Stimulated activated naive B cell treated with anti-CD40 and anti-IgM and Interleukin-4, amounts not matched to agents 10 μg/mL and 1 μg/mL and 100 μg/mL, for 72 hours (primary cell): ENCODE results near the gene CAVIN3.
A peak's percentile ranks its signal among the peaks of the same experiment; 100 is the strongest.

ENCODE experiments used
- ATAC-seq, 2 donors: fragments of 150-1000 bp; cut with Tn5 transposase; replicated peaks; 2 replicates each; pipeline ENCODE4 v1.10.0; 2021; ENCODE audit warnings: moderate library complexity in 1 of 2
- DNase-seq: peaks from one replicate; pipeline ENCODE4 v3.0.0; 2021
- H3K27ac Mint-ChIP-seq: one replicate; pipeline ENCODE4 v1.8.0; 2022; ENCODE audit warnings: mild to moderate bottlenecking, mixed read lengths
- H3K27me3 Mint-ChIP-seq, 2 donors: one replicate each; pipeline ENCODE4 v1.8.0; 2022; ENCODE audit warnings: mixed read lengths in 2 of 2
- H3K36me3 Mint-ChIP-seq, 2 donors: one replicate each; pipeline ENCODE4 v1.8.0; 2022; ENCODE audit warnings: mixed read lengths in 2 of 2, mild to moderate bottlenecking in 1 of 2
- H3K4me1 Mint-ChIP-seq, 2 donors: one replicate each; pipeline ENCODE4 v1.8.0; 2022; ENCODE audit warnings: mixed read lengths in 2 of 2, mild to moderate bottlenecking in 1 of 2
- H3K4me3 Mint-ChIP-seq, 2 donors: one replicate each; pipeline ENCODE4 v1.8.0; 2022; ENCODE audit warnings: mild to moderate bottlenecking in 2 of 2, mixed read lengths in 2 of 2, moderate library complexity in 1 of 2
- H3K9me3 Mint-ChIP-seq, 2 donors: one replicate each; pipeline ENCODE4 v1.8.0; 2022; ENCODE audit warnings: mixed read lengths in 2 of 2, mild to moderate bottlenecking in 1 of 2

CAVIN3 gene, protein sequence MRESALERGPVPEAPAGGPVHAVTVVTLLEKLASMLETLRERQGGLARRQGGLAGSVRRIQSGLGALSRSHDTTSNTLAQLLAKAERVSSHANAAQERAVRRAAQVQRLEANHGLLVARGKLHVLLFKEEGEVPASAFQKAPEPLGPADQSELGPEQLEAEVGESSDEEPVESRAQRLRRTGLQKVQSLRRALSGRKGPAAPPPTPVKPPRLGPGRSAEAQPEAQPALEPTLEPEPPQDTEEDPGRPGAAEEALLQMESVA

DNA sequence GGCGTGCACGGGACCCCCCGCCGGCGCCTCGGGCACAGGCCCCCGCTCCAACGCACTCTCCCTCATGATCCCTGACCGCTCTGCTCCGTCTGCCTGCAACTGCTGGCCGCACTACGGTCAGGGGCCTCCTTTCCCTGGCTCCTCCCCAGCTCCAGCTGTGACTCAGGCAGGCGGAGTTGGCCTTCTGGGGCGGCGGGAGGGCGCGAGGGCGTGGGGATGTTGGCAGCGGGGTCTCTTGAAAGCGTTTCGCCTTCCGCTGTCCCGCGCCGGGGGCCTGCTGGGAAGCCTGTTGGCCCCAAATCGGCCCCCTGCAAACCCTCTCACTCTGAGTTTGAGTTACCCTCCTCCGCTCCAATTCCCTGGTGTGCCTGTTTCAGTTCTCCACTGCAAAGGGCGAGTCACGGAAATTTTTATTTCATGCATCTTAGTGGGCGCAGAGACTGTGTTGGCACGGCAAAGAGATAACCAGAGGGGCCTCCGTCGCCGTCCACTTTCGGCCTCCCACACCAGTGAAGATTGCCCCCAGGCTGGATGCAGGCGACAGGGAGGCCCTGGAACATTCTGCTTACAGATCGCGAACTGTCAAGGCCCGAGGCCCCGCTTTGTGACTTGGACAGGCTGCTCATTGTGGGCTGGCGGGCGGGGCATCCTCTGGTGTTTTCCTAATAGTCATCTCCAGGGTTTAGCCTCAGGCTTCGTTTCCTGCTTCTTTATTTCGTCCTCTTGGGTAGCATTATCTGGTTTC is at the start of gene CAVIN3:
CAVIN3 (minus strand) TSS at position 91 of the 745 bp plus-strand sequence; CDS start at position 66, 25 bp downstream.
- Mint-ChIP-seq H3K27ac (peak within 1 kb of the TSS; percentile 94), H3K9me3 (peaks cover 0 to 1% of the 10 kb centered on the region in 2 donors), H3K4me1 (peaks cover 18 to 36% of the 10 kb centered on the region in 2 donors), H3K27me3 (peaks cover 55 to 90% of the 10 kb centered on the region in 2 donors), H3K36me3 (no peaks in the 10 kb centered on the region), H3K4me3 (peak within 1 kb of the TSS; percentile 82 to 83)
- peak; percentile 73 to 76 for ATAC-seq
- DNase-seq: peak; percentile 72

DNA sequence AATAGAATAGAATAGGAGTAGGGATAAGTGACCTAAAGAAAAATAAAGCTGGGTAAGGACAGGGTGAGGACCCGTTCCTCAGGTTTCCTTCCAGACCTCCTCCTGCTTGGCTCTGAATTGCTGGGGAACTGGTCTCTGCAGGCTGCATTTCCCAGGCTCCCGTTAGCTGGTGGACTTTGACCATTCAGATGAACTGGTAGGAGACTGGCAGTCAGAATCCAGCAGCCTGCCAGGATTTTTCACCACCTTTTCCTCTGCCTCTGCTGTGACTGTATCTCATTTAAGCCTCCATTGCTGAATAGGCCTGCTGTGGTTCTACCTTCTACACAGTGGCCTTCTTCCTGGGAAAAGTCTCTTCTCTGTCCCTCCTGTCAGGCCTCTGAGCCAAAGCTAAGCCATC is 45.4 kb upstream of the CAVIN3 start:
- Mint-ChIP-seq H3K9me3 (no peaks in the 10 kb centered on the region), H3K27me3 (no peaks in the 10 kb centered on the region), H3K4me1 (no peaks in the 10 kb centered on the region), H3K36me3 (no peaks in the 10 kb centered on the region), H3K4me3 (no peak overlapping the region), H3K27ac (no peak overlapping the region)
- ATAC-seq (no peak), DNase-seq (no peak)

DNA sequence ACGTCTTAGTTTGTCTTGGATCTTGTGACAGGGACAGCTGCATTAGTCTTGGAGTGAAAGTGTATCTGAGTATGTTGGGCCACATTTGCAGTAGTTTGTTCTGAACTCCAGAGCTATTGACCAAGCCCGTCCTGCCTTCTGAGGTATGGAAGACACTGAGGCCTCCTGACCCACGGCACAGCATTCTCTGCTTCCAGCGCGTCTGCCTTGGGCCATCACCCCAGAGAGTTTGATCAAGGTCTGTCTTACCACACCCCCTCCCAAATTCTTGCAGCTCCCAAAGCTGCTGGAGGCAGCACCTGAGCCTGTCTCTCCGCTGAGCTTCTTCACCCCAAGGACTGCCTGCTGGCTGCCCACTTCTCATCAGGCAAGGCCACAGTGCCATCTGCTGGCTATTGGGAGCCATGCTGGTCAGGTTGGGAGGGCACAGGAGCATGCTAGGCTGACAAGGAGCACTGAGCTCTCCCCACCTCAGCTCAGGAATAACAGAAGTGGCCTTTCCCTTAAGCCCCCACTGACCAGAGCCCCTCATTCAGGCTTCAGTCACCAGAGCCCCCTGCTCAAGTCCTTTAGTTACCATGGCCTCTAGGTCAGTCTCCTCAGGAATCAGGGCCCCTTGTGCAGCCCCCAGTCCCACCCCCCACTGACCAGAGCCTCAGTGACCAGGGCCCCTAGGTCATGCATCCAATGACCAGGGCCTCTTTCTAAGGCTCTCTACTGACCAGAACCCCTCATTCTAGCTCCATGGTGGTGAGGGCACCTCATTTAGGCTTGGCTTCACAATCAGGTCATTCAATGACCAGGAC is 42.8 kb upstream of the CAVIN3 start:
- no peaks in the 10 kb centered on the region for H3K36me3 Mint-ChIP-seq
- no peak overlapping the region for H3K4me3 Mint-ChIP-seq
- no peaks in the 10 kb centered on the region for H3K9me3 Mint-ChIP-seq
- no peaks in the 10 kb centered on the region for H3K4me1 Mint-ChIP-seq
- H3K27me3 Mint-ChIP-seq: no peaks in the 10 kb centered on the region
- peak; percentile 92 to 99 for ATAC-seq
- peak; percentile 64 for DNase-seq
- no peak overlapping the region for H3K27ac Mint-ChIP-seq

DNA sequence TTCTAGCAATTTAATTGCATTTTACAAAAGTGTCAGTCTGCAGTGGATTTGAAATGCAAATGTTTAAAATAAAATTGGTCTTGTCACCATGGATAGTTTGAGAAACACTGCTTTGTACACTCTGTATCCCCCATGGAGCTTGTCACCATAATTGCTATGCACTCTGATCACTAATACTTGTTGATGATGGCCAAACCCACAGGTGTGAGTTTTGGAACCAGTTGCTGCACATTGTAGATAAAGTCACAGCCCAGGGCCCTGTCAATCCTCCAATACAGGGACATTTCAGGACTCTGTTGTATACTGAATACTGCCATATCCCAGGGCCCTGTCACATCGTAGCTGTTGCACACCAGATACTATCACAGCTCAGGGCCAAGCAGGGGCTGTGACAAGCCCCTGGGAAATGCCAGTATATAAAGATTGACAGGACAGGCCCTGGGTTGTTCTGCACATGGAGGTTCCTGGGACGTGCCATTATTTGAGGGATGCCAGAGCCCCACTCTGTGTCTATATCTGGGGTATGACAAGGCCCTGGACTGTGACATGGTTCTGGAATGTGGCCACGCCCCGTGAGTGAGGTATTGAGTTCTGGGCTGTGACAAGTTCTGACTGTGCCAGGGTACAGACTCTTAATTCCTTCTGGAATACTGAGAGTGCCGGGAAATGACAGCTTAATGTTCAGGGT is 42.0 kb upstream of the CAVIN3 start:
- Mint-ChIP-seq H3K27ac (no peak overlapping the region), H3K27me3 (no peaks in the 10 kb centered on the region), H3K4me3 (no peak overlapping the region), H3K36me3 (no peaks in the 10 kb centered on the region), H3K4me1 (peaks cover 0 to 1% of the 10 kb centered on the region in 2 donors), H3K9me3 (no peaks in the 10 kb centered on the region)
- DNase-seq (no peak), ATAC-seq (no peak)

GRCh38 chr11:6360183-6360582 is 39.9 kb upstream of the CAVIN3 start:
- Mint-ChIP-seq H3K27me3 (no peaks in the 10 kb centered on the region), H3K4me3 (no peak overlapping the region), H3K9me3 (no peaks in the 10 kb centered on the region), H3K4me1 (peaks cover 4 to 6% of the 10 kb centered on the region in 2 donors), H3K36me3 (no peaks in the 10 kb centered on the region), H3K27ac (no peak overlapping the region)
- ATAC-seq: no peak
- no peak for DNase-seq

DNA sequence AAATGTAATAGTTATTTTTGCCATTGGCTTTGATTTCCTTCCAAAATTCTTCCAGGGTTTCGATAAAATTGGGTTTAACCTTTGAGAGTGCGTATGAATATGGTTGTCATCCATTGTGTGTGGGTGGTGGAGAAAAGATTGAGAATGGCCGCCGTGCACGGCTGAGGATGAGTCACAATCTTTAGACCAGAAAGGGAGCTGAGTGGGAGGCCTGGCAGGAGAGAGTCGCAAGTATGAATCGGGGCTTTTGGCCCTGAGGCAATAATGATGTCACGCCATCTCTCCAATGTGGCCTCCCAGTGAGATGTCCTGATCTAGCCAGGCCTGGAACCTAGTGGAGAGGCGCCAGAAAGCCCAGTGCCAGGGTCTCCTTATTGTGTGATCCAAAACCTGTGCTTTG is 36.9 kb upstream of the CAVIN3 start:
- H3K36me3 Mint-ChIP-seq: no peaks in the 10 kb centered on the region
- H3K27ac Mint-ChIP-seq: peak overlapping the region; percentile 10
- ATAC-seq: peak; percentile 48 to 62
- no peaks in the 10 kb centered on the region for H3K9me3 Mint-ChIP-seq
- H3K27me3 Mint-ChIP-seq: peaks cover 7 to 8% of the 10 kb centered on the region in 2 donors
- DNase-seq: peak; percentile 5
- peaks cover 6 to 7% of the 10 kb centered on the region in 2 donors for H3K4me1 Mint-ChIP-seq
- H3K4me3 Mint-ChIP-seq: no peak overlapping the region

- Mint-ChIP-seq H3K4me3 (no peak overlapping the region), H3K27me3 (peaks cover 7 to 12% of the 10 kb centered on the region in 2 donors), H3K27ac (no peak overlapping the region), H3K9me3 (no peaks in the 10 kb centered on the region), H3K36me3 (no peaks in the 10 kb centered on the region), H3K4me1 (peaks cover 6 to 9% of the 10 kb centered on the region in 2 donors)
- no peak for ATAC-seq
- no peak for DNase-seq
Observed at GRCh38 chr11:6356503-6357055, 36.3 kb upstream of the CAVIN3 start.

- Mint-ChIP-seq H3K27ac (no peak overlapping the region), H3K36me3 (no peaks in the 10 kb centered on the region), H3K4me3 (no peak overlapping the region), H3K9me3 (no peaks in the 10 kb centered on the region), H3K27me3 (peaks cover 7 to 12% of the 10 kb centered on the region in 2 donors), H3K4me1 (peaks cover 6 to 9% of the 10 kb centered on the region in 2 donors)
- DNase-seq (no peak), ATAC-seq (no peak)
Observed at GRCh38 chr11:6354651-6355485, 34.6 kb upstream of the CAVIN3 start.

DNA sequence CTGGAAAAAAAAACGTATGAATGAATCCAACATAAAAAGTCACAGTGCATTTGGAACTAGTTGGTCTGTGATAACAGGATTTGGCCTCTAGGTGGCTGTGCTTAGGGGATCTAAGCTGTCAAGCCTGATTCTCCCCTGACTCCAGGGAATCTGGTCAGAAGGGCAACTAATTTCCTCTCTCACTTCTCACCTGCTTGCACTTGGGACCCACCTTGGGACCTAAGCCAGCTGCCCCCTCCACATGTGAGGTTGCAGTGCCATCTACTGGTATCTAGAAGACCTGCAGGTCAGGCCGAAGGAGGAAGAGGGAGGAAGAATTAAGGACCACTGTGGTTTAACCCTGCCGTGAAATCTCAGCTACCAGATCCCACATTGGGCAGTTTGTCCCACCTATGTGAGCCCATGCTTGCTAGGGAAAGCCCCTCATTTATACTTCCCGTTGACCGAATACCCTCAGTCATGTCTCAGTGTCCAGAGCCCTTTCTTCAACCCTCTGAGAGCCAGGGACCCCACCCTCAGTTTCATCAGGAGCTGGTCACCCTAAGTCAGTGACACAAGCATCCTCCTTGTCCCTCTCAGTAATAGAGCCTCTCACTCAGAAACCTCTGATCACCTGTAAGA is 33.2 kb upstream of the CAVIN3 start:
- Mint-ChIP-seq H3K27me3 (peaks cover 7 to 12% of the 10 kb centered on the region in 2 donors), H3K4me1 (peaks cover 6 to 9% of the 10 kb centered on the region in 2 donors), H3K4me3 (no peak overlapping the region), H3K9me3 (no peaks in the 10 kb centered on the region), H3K27ac (no peak overlapping the region), H3K36me3 (no peaks in the 10 kb centered on the region)
- DNase-seq (peak; percentile 49), ATAC-seq (peak; percentile 76 to 80)

GRCh38 chr11:6351782-6352382 is 31.6 kb upstream of the CAVIN3 start:
- ATAC-seq (peak; percentile 31 to 57), DNase-seq (no peak)
- H3K27ac Mint-ChIP-seq: peak overlapping the region; percentile 10
- H3K4me3 Mint-ChIP-seq: no peak overlapping the region
- peaks cover 7 to 17% of the 10 kb centered on the region in 2 donors for H3K27me3 Mint-ChIP-seq
- H3K4me1 Mint-ChIP-seq: peaks cover under 1 to 8% of the 10 kb centered on the region in 2 donors
- H3K9me3 Mint-ChIP-seq: no peaks in the 10 kb centered on the region
- H3K36me3 Mint-ChIP-seq: no peaks in the 10 kb centered on the region

DNA sequence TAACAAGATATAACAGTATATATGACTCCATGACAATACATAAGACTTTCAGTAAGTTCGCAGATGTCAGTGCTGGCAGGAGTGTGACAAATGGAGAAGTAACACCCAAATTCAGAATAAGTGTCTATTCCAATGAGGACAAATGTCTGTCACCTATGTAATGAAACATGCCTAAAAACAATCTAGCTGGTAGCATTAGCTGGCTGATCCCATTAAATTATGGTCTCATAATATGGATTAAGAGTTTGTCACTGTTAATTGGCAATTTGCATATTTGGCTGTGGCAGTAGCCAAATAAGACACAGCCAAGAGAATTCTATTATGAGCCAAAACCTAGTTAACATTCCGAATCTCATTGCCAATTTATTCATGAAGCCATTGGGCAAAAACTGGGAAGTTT is 30.2 kb upstream of the CAVIN3 start:
- Mint-ChIP-seq H3K4me1 (peaks cover 6 to 7% of the 10 kb centered on the region in 2 donors), H3K9me3 (no peaks in the 10 kb centered on the region), H3K27me3 (peaks cover 7 to 18% of the 10 kb centered on the region in 2 donors), H3K36me3 (no peaks in the 10 kb centered on the region), H3K4me3 (no peak overlapping the region), H3K27ac (no peak overlapping the region)
- no peak for ATAC-seq
- no peak for DNase-seq

DNA sequence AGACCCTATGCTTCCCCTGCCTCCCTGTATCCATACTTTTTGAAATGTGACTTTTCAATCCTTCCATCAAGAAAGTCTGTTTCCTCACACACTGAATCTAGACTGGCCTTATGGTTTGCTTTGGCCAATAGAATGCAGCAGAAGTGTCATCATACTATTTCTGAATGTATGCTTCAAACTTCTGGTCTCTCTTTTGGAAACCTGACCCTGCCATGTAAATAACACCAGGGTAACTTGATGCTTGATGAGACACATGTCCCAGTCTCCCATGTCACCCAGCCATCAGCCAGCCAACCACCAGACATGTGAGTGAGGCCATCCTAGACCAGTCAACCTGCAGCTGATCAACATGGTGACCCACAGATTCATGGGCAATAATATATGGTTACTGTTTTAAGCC is 29.7 kb upstream of the CAVIN3 start:
- DNase-seq: no peak
- Mint-ChIP-seq H3K4me1 (peaks cover 6 to 7% of the 10 kb centered on the region in 2 donors), H3K27me3 (peaks cover 7 to 22% of the 10 kb centered on the region in 2 donors), H3K36me3 (no peaks in the 10 kb centered on the region), H3K9me3 (no peaks in the 10 kb centered on the region), H3K27ac (no peak overlapping the region), H3K4me3 (no peak overlapping the region)
- no peak for ATAC-seq
